ENCODE measurements around the gene INTS3.
A peak's percentile ranks its signal among the peaks of the same experiment; 100 is the strongest.

INTS3 gene

GRCh38 chr1:153799016-153799415, 71.2 kb downstream of the INTS3 start:
- no peak for DNase-seq

- no peak for DNase-seq
Measured at GRCh38 chr1:153799566-153800465, 72.0 kb downstream of the INTS3 start.

GRCh38 chr1:153800516-153800915, 72.7 kb downstream of the INTS3 start:
- DNase-seq, result no peak

- DNase-seq, result no peak
Measured at GRCh38 chr1:153801028-153801625, 73.3 kb downstream of the INTS3 start.

- no peak for DNase-seq
Measured at GRCh38 chr1:153801786-153802697, 74.2 kb downstream of the INTS3 start.

- no peak for DNase-seq
Measured at GRCh38 chr1:153803470-153804056, 75.7 kb downstream of the INTS3 start.

- no peak for DNase-seq
Measured at GRCh38 chr1:153804112-153804511, 76.3 kb downstream of the INTS3 start.

GRCh38 chr1:153805042-153805745, 77.3 kb downstream of the INTS3 start:
- peak; percentile 8 for DNase-seq

- no peak for DNase-seq
Measured at GRCh38 chr1:153805886-153806719, 78.3 kb downstream of the INTS3 start.

GRCh38 chr1:153816283-153816889, 88.5 kb downstream of the INTS3 start:
- no peak for DNase-seq

- no peak for DNase-seq
Measured at GRCh38 chr1:153818876-153819275, 91.0 kb downstream of the INTS3 start.
